GM18951 (cell line): ENCODE measurements around the gene ARR3.
"Not testable (repeated sequence)": the region's sequence is repeated elsewhere in the genome, so short reads cannot be mapped to it uniquely, and the experiment has no call there.

Experiments used
- POLR2A ChIP-seq: IDR thresholded peaks from 4 replicates; pipeline ENCODE4 v1.6.1; 2011; ENCODE audit warnings: mild to moderate bottlenecking; ENCODE audit not compliant: insufficient read length, insufficient read depth; ENCODE audit errors: extremely low read depth
- in situ Hi-C: fragments of 300-500 bp; cut with MboI; formaldehyde crosslinking; loops from one replicate; pipeline ENCODE4 v1.12.0; 2022; ENCODE audit warnings: low sequenced_read_pairs, mixed read lengths, inconsistent platforms; ENCODE audit not compliant: unreplicated experiment

The ARR3 gene

GRCh38 chrX:70293621-70294020, 25.5 kb downstream of the ARR3 start:
- in situ Hi-C loops: no loop called here
- TF ChIP-seq POLR2A: no peak

GRCh38 chrX:70301716-70302115, 33.6 kb downstream of the ARR3 start:
- no peak for TF ChIP-seq POLR2A
- in situ Hi-C loops: no loop called here

- in situ Hi-C loops: no loop called here
- TF ChIP-seq POLR2A: no peak
Observed at GRCh38 chrX:70313503-70313902, 45.4 kb downstream of the ARR3 start.

GRCh38 chrX:70322784-70323183, 54.6 kb downstream of the ARR3 start:
- no peak for TF ChIP-seq POLR2A
- in situ Hi-C loops: no loop called here

- in situ Hi-C loops: not testable (repeated sequence)
Observed at GRCh38 chrX:70323628-70324027, 55.5 kb downstream of the ARR3 start.

- in situ Hi-C loops: no loop called here
- TF ChIP-seq POLR2A: no peak
Observed at GRCh38 chrX:70324326-70324725, 56.2 kb downstream of the ARR3 start.

- in situ Hi-C loops: no loop called here
- TF ChIP-seq POLR2A: no peak
Observed at GRCh38 chrX:70331161-70331560, 63.0 kb downstream of the ARR3 start.
